Keratinocyte (primary cell): ENCODE measurements around the gene NFIL3.

Experiments used
- EZH2 ChIP-seq: IDR thresholded peaks from one replicate; pipeline ENCODE4 v1.6.1; 2012; ENCODE audit warnings: inconsistent platforms, mild to moderate bottlenecking, low read length, moderate library complexity
- TF ChIP-seq, protein P1 (sequence below), 3 experiments: IDR thresholded peaks in 1 of 3; conservative IDR thresholded peaks in 1 of 3; optimal IDR thresholded peaks in 1 of 3; 2 replicates in 2 of 3; 3 replicates in 1 of 3; pipeline versions ENCODE3 to v1.5.1; 2011; ENCODE audit warnings: low read length in 3 of 3, mild to moderate bottlenecking in 3 of 3, moderate library complexity in 2 of 3, control low read depth in 1 of 3, inconsistent platforms in 1 of 3; ENCODE audit not compliant: insufficient read depth in 2 of 3; ENCODE audit errors: extremely low read depth in 1 of 3

DNA sequence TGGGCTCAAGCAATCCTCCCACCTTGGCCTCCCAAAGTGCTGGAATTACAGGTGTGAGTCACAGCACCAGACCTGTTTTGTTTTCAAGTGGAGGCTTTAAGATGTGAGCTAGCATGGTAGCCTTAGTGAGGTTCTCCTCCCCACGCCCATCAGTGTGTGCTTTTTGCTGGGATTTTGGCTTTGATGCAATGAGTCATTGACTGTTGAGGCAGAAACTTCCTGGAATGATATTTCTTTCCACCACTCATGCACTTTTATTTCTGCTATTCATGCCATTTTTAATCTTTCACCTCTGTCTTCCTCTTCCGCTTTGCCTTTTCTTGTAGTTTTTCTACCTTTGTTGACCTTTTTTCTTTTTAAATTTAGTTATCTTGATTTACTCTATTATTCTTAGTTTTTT is 4.2 kb upstream of the NFIL3 start:
- TF ChIP-seq, protein P1, sequence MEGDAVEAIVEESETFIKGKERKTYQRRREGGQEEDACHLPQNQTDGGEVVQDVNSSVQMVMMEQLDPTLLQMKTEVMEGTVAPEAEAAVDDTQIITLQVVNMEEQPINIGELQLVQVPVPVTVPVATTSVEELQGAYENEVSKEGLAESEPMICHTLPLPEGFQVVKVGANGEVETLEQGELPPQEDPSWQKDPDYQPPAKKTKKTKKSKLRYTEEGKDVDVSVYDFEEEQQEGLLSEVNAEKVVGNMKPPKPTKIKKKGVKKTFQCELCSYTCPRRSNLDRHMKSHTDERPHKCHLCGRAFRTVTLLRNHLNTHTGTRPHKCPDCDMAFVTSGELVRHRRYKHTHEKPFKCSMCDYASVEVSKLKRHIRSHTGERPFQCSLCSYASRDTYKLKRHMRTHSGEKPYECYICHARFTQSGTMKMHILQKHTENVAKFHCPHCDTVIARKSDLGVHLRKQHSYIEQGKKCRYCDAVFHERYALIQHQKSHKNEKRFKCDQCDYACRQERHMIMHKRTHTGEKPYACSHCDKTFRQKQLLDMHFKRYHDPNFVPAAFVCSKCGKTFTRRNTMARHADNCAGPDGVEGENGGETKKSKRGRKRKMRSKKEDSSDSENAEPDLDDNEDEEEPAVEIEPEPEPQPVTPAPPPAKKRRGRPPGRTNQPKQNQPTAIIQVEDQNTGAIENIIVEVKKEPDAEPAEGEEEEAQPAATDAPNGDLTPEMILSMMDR (optimal IDR thresholded peaks at IDR 0.05 in 1 of 3, IDR thresholded peaks at IDR 0.05 in 1 of 3, conservative IDR thresholded peaks at IDR 0.05 in 1 of 3; ENCODE audit: extremely low read depth in 1 of 3, insufficient read depth in 2 of 3, low read length in 3 of 3), result no peak
- no peak for TF ChIP-seq EZH2
